HepG2 (cell line): ENCODE measurements around the gene BBOF1. TPM values are rescaled to one million over a fixed set of nuclear protein-coding genes. Genes with fewer than 3 reads are reported as not detected.

Source experiments
- CBX1 ChIP-seq: IDR thresholded peaks from one replicate; pipeline ENCODE4 v1.6.1; 2016; ENCODE audit warnings: antibody characterized with exemption, low read depth
- HOXA5 ChIP-seq: sonication (generic); formaldehyde crosslinking; IDR thresholded peaks from 2 replicates; pipeline ENCODE4 v1.4.0; 2020; ENCODE audit warnings: missing genetic modification reagents
- ISL2 ChIP-seq: sonication (generic); formaldehyde crosslinking; IDR thresholded peaks from 2 replicates; pipeline ENCODE4 v1.5.0; 2020; ENCODE audit warnings: missing genetic modification reagents
- KDM3A ChIP-seq: IDR thresholded peaks from 2 replicates; pipeline ENCODE4 v1.6.1; 2018; ENCODE audit warnings: low read depth, missing compliant biosample characterization
- KLF15 ChIP-seq: sonication (generic); formaldehyde crosslinking; IDR thresholded peaks from 2 replicates; pipeline ENCODE4 v1.8.1; 2023; ENCODE audit warnings: borderline replicate concordance, mild to moderate bottlenecking, inconsistent platforms, missing genetic modification reagents, mixed read lengths
- NFKBIZ ChIP-seq: IDR thresholded peaks from 2 replicates; pipeline ENCODE4 v1.6.1; 2018; ENCODE audit warnings: missing genetic modification reagents, missing compliant biosample characterization
- NFRKB ChIP-seq: fragments of 450-650 bp; IDR thresholded peaks from 2 replicates; pipeline ENCODE4 v1.6.1; 2017
- PCBP2 ChIP-seq: fragments of 200-400 bp; formaldehyde crosslinking; optimal IDR thresholded peaks from 2 replicates; pipeline ENCODE3; 2018; ENCODE audit warnings: low read length, low read depth; ENCODE audit not compliant: poor library complexity, severe bottlenecking
- POLR2AphosphoS5 ChIP-seq: IDR thresholded peaks from 2 replicates; pipeline ENCODE4 v1.6.1; 2012; ENCODE audit warnings: low read depth, low read length
- SALL2 ChIP-seq: sonication (generic); formaldehyde crosslinking; IDR thresholded peaks from 2 replicates; pipeline ENCODE4 v1.8.1; 2023; ENCODE audit warnings: mild to moderate bottlenecking, missing genetic modification reagents, inconsistent platforms
- SPEN ChIP-seq: sonication (generic); formaldehyde crosslinking; IDR thresholded peaks from 2 replicates; pipeline ENCODE4 v1.5.1; 2020; ENCODE audit warnings: low read depth, mild to moderate bottlenecking, missing genetic modification reagents
- TOE1 ChIP-seq: sonication (generic); formaldehyde crosslinking; IDR thresholded peaks from 2 replicates; pipeline ENCODE4 v1.4.0; 2020; ENCODE audit warnings: mild to moderate bottlenecking, missing genetic modification reagents
- ZC3H4 ChIP-seq: sonication (generic); formaldehyde crosslinking; IDR thresholded peaks from 2 replicates; pipeline ENCODE4 v1.4.0; 2020; ENCODE audit warnings: missing genetic modification reagents, borderline replicate concordance
- ZNF136 ChIP-seq: sonication (generic); formaldehyde crosslinking; IDR thresholded peaks from 2 replicates; pipeline ENCODE4 v1.8.1; 2022; ENCODE audit warnings: low read depth, mild to moderate bottlenecking, moderate library complexity, missing genetic modification reagents
- ZNF20 ChIP-seq: sonication (generic); formaldehyde crosslinking; IDR thresholded peaks from 2 replicates; pipeline ENCODE4 v1.4.0; 2020; ENCODE audit warnings: mild to moderate bottlenecking, moderate library complexity, missing genetic modification reagents
- ZNF230 ChIP-seq: sonication (generic); formaldehyde crosslinking; IDR thresholded peaks from 2 replicates; pipeline ENCODE4 v1.4.0; 2020; ENCODE audit warnings: mild to moderate bottlenecking, missing genetic modification reagents
- ZNF552 ChIP-seq: sonication (generic); formaldehyde crosslinking; IDR thresholded peaks from 2 replicates; pipeline ENCODE4 v1.9.0; 2022; ENCODE audit warnings: missing genetic modification reagents, mild to moderate bottlenecking, borderline replicate concordance
- polyA plus RNA-seq, 8 experiments: library from polyadenylated mRNA; depleted of rRNA in 3 of 8; stranded (reverse) in 7 of 8; unstranded in 1 of 8; fragments of >200 nt; fragmentation: Illumina TruSeq in 4 of 8; extraction: Trizol in 4 of 8; gene quantifications; 2 replicates each; pipeline versions ENCODE4 v1.2.1 to v1.2.3, GENCODE V29; 2011 to 2016; ENCODE audit warnings: low read depth in 4 of 8, missing spikeins in 1 of 8, mixed read lengths in 1 of 8; ENCODE audit not compliant: insufficient read depth in 1 of 8
- total RNA-seq, 5 experiments: library from RNA; depleted of rRNA; stranded (reverse); fragments of >200 nt; fragmentation: Illumina TruSeq; extraction: Trizol; gene quantifications; 2 replicates each; pipeline ENCODE4 v1.2.3, GENCODE V29; 2016; ENCODE audit warnings: low read depth in 1 of 5
- TF ChIP-seq, protein P1 (sequence below): sonication (generic); formaldehyde crosslinking; IDR thresholded peaks from 2 replicates; pipeline ENCODE4 v1.5.0; 2020; ENCODE audit warnings: mild to moderate bottlenecking, missing genetic modification reagents, borderline replicate concordance
- TF ChIP-seq, protein P2 (sequence below): sonication (generic); formaldehyde crosslinking; IDR thresholded peaks from 2 replicates; pipeline ENCODE4 v1.4.0; 2020; ENCODE audit warnings: mild to moderate bottlenecking, missing genetic modification reagents
- TF ChIP-seq, protein P3 (sequence below): sonication (generic); formaldehyde crosslinking; IDR thresholded peaks from 2 replicates; pipeline ENCODE4 v1.8.1; 2023; ENCODE audit warnings: mild to moderate bottlenecking, missing genetic modification reagents, borderline replicate concordance
- TF ChIP-seq, protein P4 (sequence below): sonication (generic); formaldehyde crosslinking; IDR thresholded peaks from 2 replicates; pipeline ENCODE4 v1.4.0; 2020; ENCODE audit warnings: missing genetic modification reagents
- TF ChIP-seq, protein P5 (sequence below), 2 experiments: fragments of 450-650 bp in 1 of 2; sonication (generic) in 1 of 2; formaldehyde crosslinking; IDR thresholded peaks; 2 replicates each; pipeline versions ENCODE4 v1.5.0 to v1.8.0; 2020 to 2022; ENCODE audit warnings: mild to moderate bottlenecking in 1 of 2, missing genetic modification reagents in 1 of 2

The BBOF1 gene
- total and polyA plus RNA-seq, 2 of the 13 experiments (the other 11 are each of a cell fraction or from before 2014, with no cell fraction given): 1.6 to 2.3 TPM

DNA sequence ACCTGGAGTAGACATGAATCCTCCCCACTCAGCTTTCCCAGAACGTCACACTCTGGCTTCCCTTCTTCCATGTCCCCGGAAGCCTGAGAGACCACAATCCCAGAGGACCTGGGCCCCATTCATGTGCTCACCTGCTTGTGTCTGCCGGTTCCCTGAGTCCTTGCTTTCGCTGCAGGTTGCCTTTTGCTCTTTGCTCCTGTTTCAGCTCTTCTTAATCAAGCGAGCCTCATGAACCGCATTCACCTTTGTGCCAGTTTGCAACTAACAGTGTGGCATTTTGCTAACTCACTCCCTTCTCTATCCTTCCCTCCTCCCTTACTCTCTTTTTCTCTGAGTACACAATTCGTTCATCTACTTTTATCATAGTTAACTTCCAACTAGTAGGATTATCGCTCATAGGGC is 23.2 kb upstream of the BBOF1 start (continued):
- TF ChIP-seq ZNF552 (no peak), SALL2 (no peak), KDM3A (CRISPR knock-in tag) (peak; percentile 47; the same call in 1 of the 2 replicates), PCBP2 (no peak), ZNF20 (CRISPR knock-in tag) (no peak), NFKBIZ (CRISPR knock-in tag) (no peak), ZNF136 (CRISPR knock-in tag) (no peak), POLR2AphosphoS5 (peak; percentile 68), ZNF230 (CRISPR knock-in tag) (no peak), HOXA5 (CRISPR knock-in tag) (no peak), SPEN (CRISPR knock-in tag) (no peak), CBX1 (no peak), ISL2 (CRISPR knock-in tag) (no peak), ZC3H4 (CRISPR knock-in tag) (no peak), NFRKB (no peak), TOE1 (CRISPR knock-in tag) (no peak), KLF15 (no peak)
- TF ChIP-seq, protein P1, sequence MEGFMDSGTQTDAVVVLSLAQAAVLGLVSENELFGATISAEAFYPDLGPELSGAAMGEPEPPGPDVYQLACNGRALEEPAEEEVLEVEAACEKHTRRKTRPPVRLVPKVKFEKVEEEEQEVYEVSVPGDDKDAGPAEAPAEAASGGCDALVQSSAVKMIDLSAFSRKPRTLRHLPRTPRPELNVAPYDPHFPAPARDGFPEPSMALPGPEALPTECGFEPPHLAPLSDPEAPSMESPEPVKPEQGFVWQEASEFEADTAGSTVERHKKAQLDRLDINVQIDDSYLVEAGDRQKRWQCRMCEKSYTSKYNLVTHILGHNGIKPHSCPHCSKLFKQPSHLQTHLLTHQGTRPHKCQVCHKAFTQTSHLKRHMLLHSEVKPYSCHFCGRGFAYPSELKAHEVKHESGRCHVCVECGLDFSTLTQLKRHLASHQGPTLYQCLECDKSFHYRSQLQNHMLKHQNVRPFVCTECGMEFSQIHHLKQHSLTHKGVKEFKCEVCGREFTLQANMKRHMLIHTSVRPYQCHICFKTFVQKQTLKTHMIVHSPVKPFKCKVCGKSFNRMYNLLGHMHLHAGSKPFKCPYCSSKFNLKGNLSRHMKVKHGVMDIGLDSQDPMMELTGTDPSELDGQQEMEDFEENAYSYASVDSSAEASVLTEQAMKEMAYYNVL (CRISPR knock-in tag): peak; percentile 99
- TF ChIP-seq, protein P2, sequence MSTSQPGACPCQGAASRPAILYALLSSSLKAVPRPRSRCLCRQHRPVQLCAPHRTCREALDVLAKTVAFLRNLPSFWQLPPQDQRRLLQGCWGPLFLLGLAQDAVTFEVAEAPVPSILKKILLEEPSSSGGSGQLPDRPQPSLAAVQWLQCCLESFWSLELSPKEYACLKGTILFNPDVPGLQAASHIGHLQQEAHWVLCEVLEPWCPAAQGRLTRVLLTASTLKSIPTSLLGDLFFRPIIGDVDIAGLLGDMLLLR (CRISPR knock-in tag): no peak
- TF ChIP-seq, protein P3, sequence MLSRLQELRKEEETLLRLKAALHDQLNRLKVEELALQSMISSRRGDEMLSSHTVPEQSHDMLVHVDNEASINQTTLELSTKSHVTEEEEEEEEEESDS (CRISPR knock-in tag): no peak
- TF ChIP-seq, protein P4, sequence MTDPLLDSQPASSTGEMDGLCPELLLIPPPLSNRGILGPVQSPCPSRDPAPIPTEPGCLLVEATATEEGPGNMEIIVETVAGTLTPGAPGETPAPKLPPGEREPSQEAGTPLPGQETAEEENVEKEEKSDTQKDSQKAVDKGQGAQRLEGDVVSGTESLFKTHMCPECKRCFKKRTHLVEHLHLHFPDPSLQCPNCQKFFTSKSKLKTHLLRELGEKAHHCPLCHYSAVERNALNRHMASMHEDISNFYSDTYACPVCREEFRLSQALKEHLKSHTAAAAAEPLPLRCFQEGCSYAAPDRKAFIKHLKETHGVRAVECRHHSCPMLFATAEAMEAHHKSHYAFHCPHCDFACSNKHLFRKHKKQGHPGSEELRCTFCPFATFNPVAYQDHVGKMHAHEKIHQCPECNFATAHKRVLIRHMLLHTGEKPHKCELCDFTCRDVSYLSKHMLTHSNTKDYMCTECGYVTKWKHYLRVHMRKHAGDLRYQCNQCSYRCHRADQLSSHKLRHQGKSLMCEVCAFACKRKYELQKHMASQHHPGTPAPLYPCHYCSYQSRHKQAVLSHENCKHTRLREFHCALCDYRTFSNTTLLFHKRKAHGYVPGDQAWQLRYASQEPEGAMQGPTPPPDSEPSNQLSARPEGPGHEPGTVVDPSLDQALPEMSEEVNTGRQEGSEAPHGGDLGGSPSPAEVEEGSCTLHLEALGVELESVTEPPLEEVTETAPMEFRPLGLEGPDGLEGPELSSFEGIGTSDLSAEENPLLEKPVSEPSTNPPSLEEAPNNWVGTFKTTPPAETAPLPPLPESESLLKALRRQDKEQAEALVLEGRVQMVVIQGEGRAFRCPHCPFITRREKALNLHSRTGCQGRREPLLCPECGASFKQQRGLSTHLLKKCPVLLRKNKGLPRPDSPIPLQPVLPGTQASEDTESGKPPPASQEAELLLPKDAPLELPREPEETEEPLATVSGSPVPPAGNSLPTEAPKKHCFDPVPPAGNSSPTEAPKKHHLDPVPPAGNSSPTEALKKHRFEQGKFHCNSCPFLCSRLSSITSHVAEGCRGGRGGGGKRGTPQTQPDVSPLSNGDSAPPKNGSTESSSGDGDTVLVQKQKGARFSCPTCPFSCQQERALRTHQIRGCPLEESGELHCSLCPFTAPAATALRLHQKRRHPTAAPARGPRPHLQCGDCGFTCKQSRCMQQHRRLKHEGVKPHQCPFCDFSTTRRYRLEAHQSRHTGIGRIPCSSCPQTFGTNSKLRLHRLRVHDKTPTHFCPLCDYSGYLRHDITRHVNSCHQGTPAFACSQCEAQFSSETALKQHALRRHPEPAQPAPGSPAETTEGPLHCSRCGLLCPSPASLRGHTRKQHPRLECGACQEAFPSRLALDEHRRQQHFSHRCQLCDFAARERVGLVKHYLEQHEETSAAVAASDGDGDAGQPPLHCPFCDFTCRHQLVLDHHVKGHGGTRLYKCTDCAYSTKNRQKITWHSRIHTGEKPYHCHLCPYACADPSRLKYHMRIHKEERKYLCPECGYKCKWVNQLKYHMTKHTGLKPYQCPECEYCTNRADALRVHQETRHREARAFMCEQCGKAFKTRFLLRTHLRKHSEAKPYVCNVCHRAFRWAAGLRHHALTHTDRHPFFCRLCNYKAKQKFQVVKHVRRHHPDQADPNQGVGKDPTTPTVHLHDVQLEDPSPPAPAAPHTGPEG (CRISPR knock-in tag): no peak
- TF ChIP-seq, protein P5, sequence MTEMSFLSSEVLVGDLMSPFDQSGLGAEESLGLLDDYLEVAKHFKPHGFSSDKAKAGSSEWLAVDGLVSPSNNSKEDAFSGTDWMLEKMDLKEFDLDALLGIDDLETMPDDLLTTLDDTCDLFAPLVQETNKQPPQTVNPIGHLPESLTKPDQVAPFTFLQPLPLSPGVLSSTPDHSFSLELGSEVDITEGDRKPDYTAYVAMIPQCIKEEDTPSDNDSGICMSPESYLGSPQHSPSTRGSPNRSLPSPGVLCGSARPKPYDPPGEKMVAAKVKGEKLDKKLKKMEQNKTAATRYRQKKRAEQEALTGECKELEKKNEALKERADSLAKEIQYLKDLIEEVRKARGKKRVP (CRISPR knock-in tag; IDR thresholded peaks at IDR 0.05): no peak
